Osteoblast (primary cell): ENCODE results near the gene LRRFIP2. TPM values are rescaled to one million over a fixed set of nuclear protein-coding genes. Genes with fewer than 3 reads are reported as not detected.
A peak's percentile ranks its signal among the peaks of the same experiment; 100 is the strongest.

ENCODE experiments used
- DNase-seq: peaks from one replicate; pipeline ENCODE4 v3.0.0; 2011; ENCODE audit warnings: low spot score, mixed read lengths; ENCODE audit not compliant: insufficient read length; ENCODE audit errors: missing footprints
- H2AFZ ChIP-seq: 2 replicates; pipeline ENCODE4 v1.6.0; 2011; ENCODE audit warnings: mild to moderate bottlenecking, low read length
- H3K27ac ChIP-seq: 2 replicates; pipeline ENCODE4 v1.5.1; 2011; ENCODE audit warnings: mild to moderate bottlenecking, low read depth, low read length, moderate library complexity
- H3K27me3 ChIP-seq: 2 replicates; pipeline ENCODE4 v1.6.0; 2012; ENCODE audit warnings: mild to moderate bottlenecking, control low read depth, inconsistent platforms, low read length, moderate library complexity; ENCODE audit not compliant: insufficient read depth
- H3K36me3 ChIP-seq: 2 replicates; pipeline ENCODE4 v1.5.1; 2011; ENCODE audit warnings: mild to moderate bottlenecking, low read length, control low read depth, moderate library complexity; ENCODE audit not compliant: insufficient read depth
- H3K4me1 ChIP-seq: 2 replicates; pipeline ENCODE4 v1.5.1; 2011; ENCODE audit warnings: mild to moderate bottlenecking, low read length, control low read depth, moderate library complexity; ENCODE audit not compliant: insufficient read depth
- H3K4me2 ChIP-seq: 2 replicates; pipeline ENCODE4 v1.6.0; 2011; ENCODE audit warnings: mild to moderate bottlenecking, low read length; ENCODE audit not compliant: insufficient read depth
- H3K4me3 ChIP-seq: fragments of 200-600 bp; sonication (generic); 3 replicates; pipeline ENCODE4 v1.5.1; 2012; ENCODE audit warnings: mild to moderate bottlenecking, low read length, inconsistent platforms; ENCODE audit not compliant: insufficient read depth
- H3K79me2 ChIP-seq: 2 replicates; pipeline ENCODE4 v1.6.0; 2012; ENCODE audit warnings: mild to moderate bottlenecking, low read length, control low read depth, inconsistent platforms; ENCODE audit not compliant: insufficient read depth
- H3K9me3 ChIP-seq: 2 replicates; pipeline ENCODE4 v1.5.1; 2011; ENCODE audit warnings: low read depth, low read length, control low read depth
- H4K20me1 ChIP-seq: 2 replicates; pipeline ENCODE4 v1.6.0; 2012; ENCODE audit warnings: mild to moderate bottlenecking, low read length, control low read depth; ENCODE audit not compliant: insufficient read depth
- total RNA-seq: library from RNA; depleted of rRNA; stranded (reverse); fragments of >200 nt; gene quantifications from 2 replicates; pipeline ENCODE4 v1.2.3, GENCODE V29; 2012
- TF ChIP-seq, protein P1 (sequence below): IDR thresholded peaks from 2 replicates; pipeline ENCODE4 v1.5.1; 2011; ENCODE audit warnings: mild to moderate bottlenecking, low read depth, low read length, moderate library complexity; ENCODE audit errors: extremely low read depth

Gene LRRFIP2
- total RNA-seq, 1 donor, result 71.3 TPM

DNA sequence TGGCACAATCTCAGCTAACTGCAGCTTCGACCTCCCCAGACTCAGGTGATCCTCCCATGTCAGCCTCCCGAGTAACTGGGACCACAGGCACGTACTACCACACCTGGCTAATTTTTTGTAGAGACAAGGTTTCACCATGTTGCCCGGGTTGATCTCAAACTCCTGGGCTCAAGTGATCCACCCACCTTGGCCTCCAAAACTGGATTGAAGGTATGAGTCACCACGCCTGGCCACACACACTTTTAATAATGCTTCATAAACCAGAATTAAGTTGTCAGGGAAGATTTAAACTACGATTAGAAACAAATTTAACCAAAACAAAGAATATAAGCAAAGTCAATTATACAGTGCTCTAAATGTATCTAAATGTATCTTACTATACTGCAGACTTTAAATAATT lies 87.5 kb downstream of the LRRFIP2 start:
- Histone ChIP-seq H3K4me3 (no peak overlapping the region), H2AFZ (no peak overlapping the region), H3K27ac (no peak overlapping the region), H3K27me3 (no peaks in the 10 kb centered on the region), H3K79me2 (peaks cover 28% of the 10 kb centered on the region), H4K20me1 (no peaks in the 10 kb centered on the region), H3K4me1 (no peaks in the 10 kb centered on the region), H3K9me3 (no peaks in the 10 kb centered on the region), H3K4me2 (no peak overlapping the region), H3K36me3 (peaks cover 42% of the 10 kb centered on the region)
- TF ChIP-seq, protein P1, sequence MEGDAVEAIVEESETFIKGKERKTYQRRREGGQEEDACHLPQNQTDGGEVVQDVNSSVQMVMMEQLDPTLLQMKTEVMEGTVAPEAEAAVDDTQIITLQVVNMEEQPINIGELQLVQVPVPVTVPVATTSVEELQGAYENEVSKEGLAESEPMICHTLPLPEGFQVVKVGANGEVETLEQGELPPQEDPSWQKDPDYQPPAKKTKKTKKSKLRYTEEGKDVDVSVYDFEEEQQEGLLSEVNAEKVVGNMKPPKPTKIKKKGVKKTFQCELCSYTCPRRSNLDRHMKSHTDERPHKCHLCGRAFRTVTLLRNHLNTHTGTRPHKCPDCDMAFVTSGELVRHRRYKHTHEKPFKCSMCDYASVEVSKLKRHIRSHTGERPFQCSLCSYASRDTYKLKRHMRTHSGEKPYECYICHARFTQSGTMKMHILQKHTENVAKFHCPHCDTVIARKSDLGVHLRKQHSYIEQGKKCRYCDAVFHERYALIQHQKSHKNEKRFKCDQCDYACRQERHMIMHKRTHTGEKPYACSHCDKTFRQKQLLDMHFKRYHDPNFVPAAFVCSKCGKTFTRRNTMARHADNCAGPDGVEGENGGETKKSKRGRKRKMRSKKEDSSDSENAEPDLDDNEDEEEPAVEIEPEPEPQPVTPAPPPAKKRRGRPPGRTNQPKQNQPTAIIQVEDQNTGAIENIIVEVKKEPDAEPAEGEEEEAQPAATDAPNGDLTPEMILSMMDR, result no peak
- no peak for DNase-seq

DNA sequence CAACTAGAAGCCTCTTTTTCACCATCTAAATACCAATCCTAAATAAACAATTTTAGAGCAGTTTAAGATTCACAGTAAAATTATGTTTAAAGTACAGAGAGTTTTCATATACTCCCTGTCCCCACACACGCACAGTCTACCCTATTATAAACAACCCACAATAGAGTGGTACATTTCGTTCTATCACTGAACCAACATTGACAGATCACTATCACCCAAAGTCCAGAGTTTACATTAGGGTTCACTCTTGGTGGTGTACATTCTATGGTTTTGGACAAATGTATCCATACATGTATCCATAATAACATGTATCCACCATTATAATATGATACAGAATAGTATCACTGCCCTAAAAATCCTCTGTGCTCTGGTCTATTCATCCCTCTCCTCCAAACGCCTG lies 92.1 kb downstream of the LRRFIP2 start:
- no peak overlapping the region for H3K4me2 ChIP-seq
- H2AFZ ChIP-seq, result no peak overlapping the region
- DNase-seq, result no peak
- H3K27me3 ChIP-seq, result no peaks in the 10 kb centered on the region
- H4K20me1 ChIP-seq, result no peaks in the 10 kb centered on the region
- no peaks in the 10 kb centered on the region for H3K4me1 ChIP-seq
- peaks cover 29% of the 10 kb centered on the region for H3K36me3 ChIP-seq
- peaks cover 20% of the 10 kb centered on the region for H3K79me2 ChIP-seq
- H3K9me3 ChIP-seq, result no peaks in the 10 kb centered on the region
- TF ChIP-seq, protein P1, result no peak
- H3K4me3 ChIP-seq, result no peak overlapping the region
- no peak overlapping the region for H3K27ac ChIP-seq

DNA sequence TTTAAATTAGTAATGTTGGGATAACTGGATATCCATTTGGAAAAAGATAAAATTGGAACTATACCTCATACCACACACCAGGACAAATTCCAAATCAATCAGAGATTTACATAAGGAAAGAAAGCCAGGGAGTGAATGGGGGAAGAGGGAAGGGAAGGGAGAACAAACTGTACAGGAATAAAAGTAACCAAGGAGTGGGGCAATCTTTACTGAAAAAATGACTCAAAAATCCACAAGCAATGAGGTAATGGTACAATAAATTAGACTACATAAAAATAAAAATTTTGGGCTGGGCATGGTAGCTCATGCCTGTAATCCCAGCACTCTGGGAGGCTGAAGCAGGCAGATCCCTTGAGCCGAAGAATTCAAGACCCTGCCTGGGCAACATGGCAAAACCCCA lies 98.4 kb downstream of the LRRFIP2 start:
- no peaks in the 10 kb centered on the region for H4K20me1 ChIP-seq
- H2AFZ ChIP-seq, result no peak overlapping the region
- H3K27ac ChIP-seq, result peak overlapping the region; percentile 41
- H3K36me3 ChIP-seq, result peaks cover 22% of the 10 kb centered on the region
- DNase-seq, result no peak
- H3K79me2 ChIP-seq, result peaks cover 8% of the 10 kb centered on the region
- no peaks in the 10 kb centered on the region for H3K27me3 ChIP-seq
- TF ChIP-seq, protein P1, result no peak
- no peak overlapping the region for H3K4me3 ChIP-seq
- H3K4me1 ChIP-seq, result peaks cover 41% of the 10 kb centered on the region
- H3K9me3 ChIP-seq, result no peaks in the 10 kb centered on the region
- no peak overlapping the region for H3K4me2 ChIP-seq

DNA sequence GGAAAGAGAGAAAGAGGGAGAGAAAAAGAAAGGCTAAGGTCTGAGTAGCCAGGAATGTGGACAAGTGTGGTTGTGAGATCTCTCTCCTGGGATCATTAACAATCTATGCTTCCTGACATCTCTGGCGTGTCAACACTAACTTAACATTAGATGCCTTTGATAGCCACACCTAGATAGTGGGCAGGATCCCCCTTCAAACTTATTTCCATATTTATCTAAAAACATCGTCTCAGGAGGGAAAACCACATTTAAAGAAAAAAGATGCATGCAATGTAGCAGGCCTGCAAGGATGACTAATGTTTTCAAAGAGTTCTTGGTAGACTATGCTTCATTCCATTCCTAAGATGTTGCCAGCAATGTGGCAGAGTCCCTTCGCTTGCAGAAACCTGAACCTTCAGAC lies 100.2 kb downstream of the LRRFIP2 start:
- H3K27me3 ChIP-seq, result no peaks in the 10 kb centered on the region
- peak overlapping the region; percentile 53 for H3K4me2 ChIP-seq
- no peak overlapping the region for H3K4me3 ChIP-seq
- TF ChIP-seq, protein P1, result no peak
- peak overlapping the region; percentile 83 for H3K27ac ChIP-seq
- no peaks in the 10 kb centered on the region for H3K9me3 ChIP-seq
- H4K20me1 ChIP-seq, result no peaks in the 10 kb centered on the region
- peaks cover 8% of the 10 kb centered on the region for H3K79me2 ChIP-seq
- no peak for DNase-seq
- H3K36me3 ChIP-seq, result peaks cover 22% of the 10 kb centered on the region
- peaks cover 41% of the 10 kb centered on the region for H3K4me1 ChIP-seq
- H2AFZ ChIP-seq, result no peak overlapping the region
